Choroid plexus epithelial cell (primary cell): ENCODE data around the gene CCL7.

Experiments
- DNase-seq: peaks from one replicate; pipeline ENCODE4 v3.0.0-alpha.2; 2010; ENCODE audit warnings: low read depth
- H3K4me3 ChIP-seq: 2 replicates; pipeline ENCODE4 v1.5.1; 2011; ENCODE audit warnings: low read depth, mild to moderate bottlenecking, control low read depth, low read length, moderate library complexity
- TF ChIP-seq, protein P1 (sequence below): conservative IDR thresholded peaks from 2 replicates; pipeline ENCODE4 v1.5.1; 2011; ENCODE audit warnings: low read depth, mild to moderate bottlenecking, control low read depth, inconsistent platforms, low read length, moderate library complexity

Gene CCL7

DNA sequence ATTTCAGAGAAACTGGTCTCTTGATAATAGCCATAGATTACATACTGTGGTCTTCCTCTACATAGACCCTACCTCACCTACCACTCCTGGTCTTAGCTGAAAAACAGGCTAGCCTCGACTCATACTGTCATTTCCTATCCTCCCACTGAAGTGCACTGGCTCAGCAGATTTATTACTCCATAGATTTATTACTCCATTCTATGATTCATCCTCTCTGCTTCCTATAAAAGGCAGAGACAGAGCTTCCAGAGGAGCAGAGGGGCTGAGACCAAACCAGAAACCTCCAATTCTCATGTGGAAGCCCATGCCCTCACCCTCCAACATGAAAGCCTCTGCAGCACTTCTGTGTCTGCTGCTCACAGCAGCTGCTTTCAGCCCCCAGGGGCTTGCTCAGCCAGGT lies at the start of gene CCL7:
CCL7 (plus strand) TSS at position 253 of the 400 bp plus-strand sequence; CDS start at position 323, 70 bp downstream.
- DNase-seq = no peak
- TF ChIP-seq, protein P1, sequence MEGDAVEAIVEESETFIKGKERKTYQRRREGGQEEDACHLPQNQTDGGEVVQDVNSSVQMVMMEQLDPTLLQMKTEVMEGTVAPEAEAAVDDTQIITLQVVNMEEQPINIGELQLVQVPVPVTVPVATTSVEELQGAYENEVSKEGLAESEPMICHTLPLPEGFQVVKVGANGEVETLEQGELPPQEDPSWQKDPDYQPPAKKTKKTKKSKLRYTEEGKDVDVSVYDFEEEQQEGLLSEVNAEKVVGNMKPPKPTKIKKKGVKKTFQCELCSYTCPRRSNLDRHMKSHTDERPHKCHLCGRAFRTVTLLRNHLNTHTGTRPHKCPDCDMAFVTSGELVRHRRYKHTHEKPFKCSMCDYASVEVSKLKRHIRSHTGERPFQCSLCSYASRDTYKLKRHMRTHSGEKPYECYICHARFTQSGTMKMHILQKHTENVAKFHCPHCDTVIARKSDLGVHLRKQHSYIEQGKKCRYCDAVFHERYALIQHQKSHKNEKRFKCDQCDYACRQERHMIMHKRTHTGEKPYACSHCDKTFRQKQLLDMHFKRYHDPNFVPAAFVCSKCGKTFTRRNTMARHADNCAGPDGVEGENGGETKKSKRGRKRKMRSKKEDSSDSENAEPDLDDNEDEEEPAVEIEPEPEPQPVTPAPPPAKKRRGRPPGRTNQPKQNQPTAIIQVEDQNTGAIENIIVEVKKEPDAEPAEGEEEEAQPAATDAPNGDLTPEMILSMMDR = no peak
- no peak within 1 kb of the TSS for H3K4me3 ChIP-seq

DNA sequence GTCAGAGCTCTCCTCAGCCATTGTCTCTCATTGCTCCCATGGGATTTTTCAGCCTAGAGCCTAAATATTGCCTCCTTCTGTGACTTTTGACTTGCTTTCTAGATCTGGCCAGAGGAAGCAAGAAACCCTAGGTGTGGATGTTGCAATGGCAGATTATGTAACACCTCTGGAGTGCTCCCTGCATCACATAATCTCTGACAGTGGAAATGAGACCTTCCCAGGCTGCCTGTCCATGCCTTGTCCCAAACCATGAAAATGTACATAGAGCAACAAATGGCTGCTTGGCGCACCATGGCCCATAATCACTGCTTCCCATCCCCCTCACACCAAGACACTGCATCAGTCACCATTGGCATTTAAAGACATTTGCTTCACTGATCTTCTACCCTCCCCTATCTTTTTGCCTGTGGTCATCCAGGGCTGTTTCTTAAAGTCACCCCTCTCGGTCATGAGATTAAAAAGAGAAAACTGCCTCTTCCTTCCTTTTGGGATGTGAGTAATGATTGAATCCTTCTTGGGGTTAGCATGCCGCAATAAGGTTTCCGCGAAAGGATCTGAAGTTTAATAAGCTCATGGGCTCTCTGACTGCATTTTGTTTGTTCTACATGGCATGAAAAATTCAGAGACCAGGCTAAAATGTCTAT lies 49.1 kb upstream of the CCL7 start:
- no peak for DNase-seq
- TF ChIP-seq, protein P1 = no peak
- no peak overlapping the region for H3K4me3 ChIP-seq

DNA sequence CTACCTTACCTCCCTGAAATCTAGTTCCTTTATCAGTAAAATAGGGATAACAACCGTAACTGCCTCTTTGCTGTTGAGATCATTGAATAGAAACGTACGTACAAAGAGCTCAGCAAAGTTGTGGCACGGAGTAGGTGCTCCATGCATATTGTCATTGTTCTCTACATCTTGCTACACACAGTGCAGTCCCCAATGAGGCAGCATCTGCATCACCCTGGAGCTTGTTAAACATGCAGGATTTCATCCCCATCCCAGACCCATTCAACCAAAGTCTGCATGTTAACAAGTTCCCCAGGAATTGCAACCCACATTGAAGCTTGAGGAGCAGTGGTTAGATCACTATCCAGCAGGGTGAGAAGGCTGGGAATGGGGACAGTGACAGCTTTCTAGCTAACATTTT lies 48.6 kb upstream of the CCL7 start:
- no peak overlapping the region for H3K4me3 ChIP-seq
- no peak for DNase-seq
- TF ChIP-seq, protein P1 = no peak

DNA sequence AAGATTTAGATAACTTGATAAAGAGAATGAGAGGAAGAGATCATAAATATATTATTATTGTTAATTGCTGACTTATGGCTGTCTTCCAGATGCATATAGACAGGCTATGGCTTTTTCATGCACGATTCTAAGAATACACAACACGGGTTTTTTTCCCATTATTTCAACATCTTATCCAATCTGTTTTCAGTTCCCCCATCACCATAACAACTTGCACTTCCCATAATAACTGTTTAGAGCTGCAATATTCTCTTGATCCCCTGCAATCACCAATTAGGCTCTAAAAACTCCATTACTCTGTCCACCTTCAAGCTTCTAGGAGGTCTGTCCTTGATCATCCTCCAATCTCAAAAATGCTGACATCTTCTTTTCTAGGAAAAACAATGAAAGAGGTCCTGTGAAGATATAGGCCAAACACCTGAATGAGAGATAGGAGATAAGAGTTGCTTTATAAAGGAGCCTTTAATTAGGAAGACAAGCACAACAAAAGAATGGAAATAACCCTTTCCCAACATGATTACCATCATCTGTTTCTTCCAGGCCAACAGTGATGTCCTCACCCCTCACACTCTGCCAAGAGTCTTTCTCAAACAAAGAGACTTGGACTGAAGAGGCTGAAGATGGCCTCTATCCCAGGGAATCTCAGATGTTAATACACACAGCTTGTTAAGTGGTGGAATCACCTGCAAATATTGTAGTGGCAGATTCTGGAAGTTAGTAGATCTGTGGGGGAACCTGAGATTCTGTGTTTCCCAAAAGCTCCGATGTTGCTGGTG lies 47.1 kb upstream of the CCL7 start:
- no peak for DNase-seq
- TF ChIP-seq, protein P1 = no peak
- H3K4me3 ChIP-seq = no peak overlapping the region

DNA sequence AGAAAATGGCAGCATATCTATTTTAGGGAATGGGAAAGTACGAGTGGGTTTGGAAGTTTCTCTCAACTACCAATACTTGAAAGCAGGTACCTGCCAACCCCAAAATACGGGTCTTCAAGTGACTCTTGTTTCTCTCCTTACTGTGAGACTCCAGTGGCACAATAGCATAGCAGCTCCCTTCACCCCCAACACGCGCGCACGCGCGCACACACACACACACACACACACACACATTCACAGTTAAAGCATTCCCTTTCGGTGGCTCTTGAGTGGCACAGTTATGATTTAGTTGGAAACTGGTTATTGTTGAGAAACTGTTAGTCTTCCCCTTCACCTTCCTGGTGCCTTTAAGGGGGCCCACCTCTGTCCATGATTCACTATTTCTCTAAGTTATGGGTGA lies 45.0 kb upstream of the CCL7 start:
- TF ChIP-seq, protein P1 = no peak
- H3K4me3 ChIP-seq = no peak overlapping the region
- DNase-seq = no peak

DNA sequence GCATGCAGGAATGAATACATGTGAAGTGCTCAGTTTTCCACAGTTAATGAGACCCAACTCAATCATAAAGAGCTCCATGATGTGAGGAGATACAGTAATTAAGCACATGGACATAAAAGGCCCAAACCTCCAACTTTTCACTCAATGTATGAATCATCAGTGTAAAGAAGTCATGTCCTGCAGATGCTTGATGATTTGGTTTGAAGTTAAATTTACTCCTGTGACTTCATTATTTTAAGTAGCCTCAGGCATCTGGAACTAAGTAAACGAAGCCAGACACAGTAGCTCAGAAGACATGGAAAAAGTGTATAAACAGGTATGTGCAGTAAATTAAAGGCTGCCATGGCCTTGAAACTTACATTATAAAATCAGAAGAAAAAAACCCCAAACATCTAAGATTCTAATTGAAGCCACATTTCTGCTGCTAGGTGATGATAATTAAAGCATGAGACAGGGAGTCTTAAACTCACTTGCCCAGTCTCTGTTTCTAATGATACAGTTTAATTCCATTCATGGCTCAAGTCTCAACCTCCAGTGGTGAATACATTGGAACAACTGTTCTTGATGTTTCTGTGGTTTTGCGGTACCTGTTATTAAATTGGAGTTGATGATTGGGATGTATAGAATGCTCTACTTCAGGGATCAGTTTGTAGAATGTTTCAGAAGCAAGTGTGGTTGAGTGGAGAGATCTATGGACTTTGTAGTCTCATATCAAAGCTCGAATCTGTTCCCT lies 43.8 kb upstream of the CCL7 start:
- TF ChIP-seq, protein P1 = no peak
- no peak for DNase-seq
- no peak overlapping the region for H3K4me3 ChIP-seq
